Inflammatory macrophage treated with lipopolysaccharide for 1 hour (primary cell): Measurements from ENCODE around the gene CRYBG1.
A peak's percentile ranks its signal among the peaks of the same experiment; 100 is the strongest.
"Not testable (repeated sequence)": the region's sequence is repeated elsewhere in the genome, so short reads cannot be mapped to it uniquely, and the experiment has no call there.

Experiments used
- DNase-seq, 2 donors: peaks; one replicate each; pipeline ENCODE4 v3.0.0-alpha.2; 2020 to 2022

The CRYBG1 gene

GRCh38 chr6:106556368-106556960, 195.9 kb downstream of the CRYBG1 start:
- peak; percentile 52 to 60 for DNase-seq

GRCh38 chr6:106557837-106558236, 197.3 kb downstream of the CRYBG1 start:
- DNase-seq: peak; percentile 68 to 85

GRCh38 chr6:106558364-106558763, 197.8 kb downstream of the CRYBG1 start:
- no peak for DNase-seq

GRCh38 chr6:106559659-106560058, 199.1 kb downstream of the CRYBG1 start:
- DNase-seq: peak in 1 of 2 donors; percentile 56

- DNase-seq: peak in 1 of 2 donors; percentile 38
Observed at GRCh38 chr6:106560996-106561685, 200.6 kb downstream of the CRYBG1 start.

- peak; percentile 68 to 87 for DNase-seq
Observed at GRCh38 chr6:106561686-106562405, 201.3 kb downstream of the CRYBG1 start.

GRCh38 chr6:106563614-106564013, 203.1 kb downstream of the CRYBG1 start:
- DNase-seq: no peak

GRCh38 chr6:106564476-106564875, 204.0 kb downstream of the CRYBG1 start:
- no peak for DNase-seq

- DNase-seq: peak in 1 of 2 donors; percentile 42
Observed at GRCh38 chr6:106568530-106568929, 208.0 kb downstream of the CRYBG1 start.

- no peak for DNase-seq
Observed at GRCh38 chr6:106569428-106569827, 208.9 kb downstream of the CRYBG1 start.

GRCh38 chr6:106572436-106572835, 211.9 kb downstream of the CRYBG1 start:
- peak in 1 of 2 donors; percentile 35 for DNase-seq

- DNase-seq: peak; percentile 63 to 71
Observed at GRCh38 chr6:106572875-106573585, 212.5 kb downstream of the CRYBG1 start.

GRCh38 chr6:106574741-106575458, 214.4 kb downstream of the CRYBG1 start:
- DNase-seq: peak; percentile 65 to 76

GRCh38 chr6:106579281-106579680, 218.8 kb downstream of the CRYBG1 start:
- no peak for DNase-seq

GRCh38 chr6:106581468-106581867, 221.0 kb downstream of the CRYBG1 start:
- DNase-seq: no peak

- DNase-seq: no peak
Observed at GRCh38 chr6:106586815-106587415, 226.4 kb downstream of the CRYBG1 start.

- not testable (repeated sequence) for DNase-seq
Observed at GRCh38 chr6:106588937-106589336, 228.4 kb downstream of the CRYBG1 start.

GRCh38 chr6:106591111-106591825, 230.8 kb downstream of the CRYBG1 start:
- no peak for DNase-seq

GRCh38 chr6:106599440-106599839, 238.9 kb downstream of the CRYBG1 start:
- DNase-seq: no peak

- DNase-seq: no peak
Observed at GRCh38 chr6:106600329-106600728, 239.8 kb downstream of the CRYBG1 start.

GRCh38 chr6:106608080-106608668, 247.7 kb downstream of the CRYBG1 start:
- DNase-seq: peak; percentile 52 to 78
